ENCODE measurements around the gene ATP11A. TPM values are rescaled to one million over a fixed set of nuclear protein-coding genes. Genes with fewer than 3 reads are reported as not detected.
A peak's percentile ranks its signal among the peaks of the same experiment; 100 is the strongest.

The ATP11A gene
- total and polyA plus RNA-seq, 10 of the 15 experiments (the other 5 are each of a cell fraction or from before 2014, with no cell fraction given) = 1.4 to 69.6 (median 14.4) TPM

DNA sequence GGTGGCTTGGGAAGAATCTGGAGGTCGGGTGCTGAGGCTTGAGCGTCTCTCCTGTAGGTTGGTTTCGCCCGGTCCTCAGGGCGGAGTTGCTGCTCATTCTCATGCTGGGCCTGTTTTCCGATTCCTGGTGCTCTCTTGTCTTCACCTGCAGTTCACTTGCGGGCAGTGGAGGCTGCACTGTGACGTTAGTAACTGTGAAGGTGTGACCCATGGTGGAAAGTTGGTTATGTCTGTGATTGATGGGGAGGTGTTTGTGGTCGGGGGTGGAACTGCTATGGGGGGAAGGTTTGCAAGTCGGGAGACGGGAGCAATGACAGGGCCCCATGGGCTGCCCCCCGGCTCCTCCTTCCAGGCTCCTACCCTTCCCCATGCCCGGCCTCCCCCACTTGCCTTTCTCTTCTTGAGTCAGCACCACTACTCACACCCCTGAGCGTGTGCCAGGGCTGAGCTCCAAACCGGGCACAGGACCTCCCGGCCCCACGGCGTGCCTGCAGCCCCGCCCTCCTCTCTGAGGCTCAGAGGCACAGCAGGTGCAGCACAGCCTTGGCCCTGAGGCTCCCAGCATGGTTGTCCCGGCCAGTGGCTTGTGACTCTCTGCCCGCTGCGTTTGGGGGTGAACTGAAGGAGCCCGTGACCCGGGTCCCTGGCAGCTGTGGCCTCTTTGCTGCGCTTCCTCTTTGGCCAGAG is 79.1 kb downstream of the ATP11A start (continued):
- TF ChIP-seq, protein P1, sequence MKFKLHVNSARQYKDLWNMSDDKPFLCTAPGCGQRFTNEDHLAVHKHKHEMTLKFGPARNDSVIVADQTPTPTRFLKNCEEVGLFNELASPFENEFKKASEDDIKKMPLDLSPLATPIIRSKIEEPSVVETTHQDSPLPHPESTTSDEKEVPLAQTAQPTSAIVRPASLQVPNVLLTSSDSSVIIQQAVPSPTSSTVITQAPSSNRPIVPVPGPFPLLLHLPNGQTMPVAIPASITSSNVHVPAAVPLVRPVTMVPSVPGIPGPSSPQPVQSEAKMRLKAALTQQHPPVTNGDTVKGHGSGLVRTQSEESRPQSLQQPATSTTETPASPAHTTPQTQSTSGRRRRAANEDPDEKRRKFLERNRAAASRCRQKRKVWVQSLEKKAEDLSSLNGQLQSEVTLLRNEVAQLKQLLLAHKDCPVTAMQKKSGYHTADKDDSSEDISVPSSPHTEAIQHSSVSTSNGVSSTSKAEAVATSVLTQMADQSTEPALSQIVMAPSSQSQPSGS (IDR thresholded peaks at IDR 0.05; ENCODE audit: low read length) = no peak
- TF ChIP-seq RB1 (IDR thresholded peaks at IDR 0.05; ENCODE audit: borderline replicate concordance) = no peak; the same call in 1 of the 2 replicates
- TF ChIP-seq TCF7 (IDR thresholded peaks at IDR 0.05; ENCODE audit: borderline replicate concordance) = no peak
- TF ChIP-seq ZZZ3 (IDR thresholded peaks at IDR 0.05; ENCODE audit: control insufficient read depth, insufficient read length, low read depth) = no peak
- TF ChIP-seq, protein P2, sequence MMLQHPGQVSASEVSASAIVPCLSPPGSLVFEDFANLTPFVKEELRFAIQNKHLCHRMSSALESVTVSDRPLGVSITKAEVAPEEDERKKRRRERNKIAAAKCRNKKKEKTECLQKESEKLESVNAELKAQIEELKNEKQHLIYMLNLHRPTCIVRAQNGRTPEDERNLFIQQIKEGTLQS (IDR thresholded peaks at IDR 0.05; ENCODE audit: borderline replicate concordance, extremely low read depth, low read depth, low read length) = no peak
- no peak for TF ChIP-seq KAT2A (conservative IDR thresholded peaks at IDR 0.05; ENCODE audit: control insufficient read depth, low read depth, low read length)
- TF ChIP-seq HDAC2 (IDR thresholded peaks at IDR 0.05) = no peak
- no peak for TF ChIP-seq GABPA (IDR thresholded peaks at IDR 0.05; ENCODE audit: low read depth)
- TF ChIP-seq MEF2A (IDR thresholded peaks at IDR 0.05; ENCODE audit: insufficient read depth, low read depth, low read length) = no peak
- 0 out of 2 replicates have a peak, but pooled peaks have one; percentile 54 for TF ChIP-seq GATAD2B (conservative IDR thresholded peaks at IDR 0.05; ENCODE audit: low read depth)
- TF ChIP-seq CREB1 (IDR thresholded peaks at IDR 0.05; ENCODE audit: low read depth) = no peak
- TF ChIP-seq, protein P3, sequence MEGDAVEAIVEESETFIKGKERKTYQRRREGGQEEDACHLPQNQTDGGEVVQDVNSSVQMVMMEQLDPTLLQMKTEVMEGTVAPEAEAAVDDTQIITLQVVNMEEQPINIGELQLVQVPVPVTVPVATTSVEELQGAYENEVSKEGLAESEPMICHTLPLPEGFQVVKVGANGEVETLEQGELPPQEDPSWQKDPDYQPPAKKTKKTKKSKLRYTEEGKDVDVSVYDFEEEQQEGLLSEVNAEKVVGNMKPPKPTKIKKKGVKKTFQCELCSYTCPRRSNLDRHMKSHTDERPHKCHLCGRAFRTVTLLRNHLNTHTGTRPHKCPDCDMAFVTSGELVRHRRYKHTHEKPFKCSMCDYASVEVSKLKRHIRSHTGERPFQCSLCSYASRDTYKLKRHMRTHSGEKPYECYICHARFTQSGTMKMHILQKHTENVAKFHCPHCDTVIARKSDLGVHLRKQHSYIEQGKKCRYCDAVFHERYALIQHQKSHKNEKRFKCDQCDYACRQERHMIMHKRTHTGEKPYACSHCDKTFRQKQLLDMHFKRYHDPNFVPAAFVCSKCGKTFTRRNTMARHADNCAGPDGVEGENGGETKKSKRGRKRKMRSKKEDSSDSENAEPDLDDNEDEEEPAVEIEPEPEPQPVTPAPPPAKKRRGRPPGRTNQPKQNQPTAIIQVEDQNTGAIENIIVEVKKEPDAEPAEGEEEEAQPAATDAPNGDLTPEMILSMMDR (IDR thresholded peaks at IDR 0.05 in 2 of 3, conservative IDR thresholded peaks at IDR 0.05 in 1 of 3; ENCODE audit: control insufficient read depth in 2 of 3, extremely low read depth in 1 of 3, insufficient read depth in 1 of 3, low read depth in 3 of 3, low read length in 3 of 3) = no peak
- no peak for TF ChIP-seq ZNF384 (IDR thresholded peaks at IDR 0.05; ENCODE audit: borderline replicate concordance, low read depth, low read length)
- TF ChIP-seq BCL3 (IDR thresholded peaks at IDR 0.05; ENCODE audit: borderline replicate concordance, insufficient read depth, low read depth, low read length, poor library complexity, severe bottlenecking) = no peak
- TF ChIP-seq SP1 (IDR thresholded peaks at IDR 0.05; ENCODE audit: low read depth, low read length) = no peak
- TF ChIP-seq FOS (IDR thresholded peaks at IDR 0.05; ENCODE audit: borderline replicate concordance, extremely low read depth, insufficient read length) = no peak
- TF ChIP-seq HDAC6 (IDR thresholded peaks at IDR 0.05; ENCODE audit: unreplicated experiment) = no peak
- no peak for TF ChIP-seq ZNF622 (IDR thresholded peaks at IDR 0.05)
- TF ChIP-seq PAX8 (IDR thresholded peaks at IDR 0.05) = no peak
- no peak for TF ChIP-seq ZBED1 (IDR thresholded peaks at IDR 0.05; ENCODE audit: borderline replicate concordance)
- no peak for TF ChIP-seq NR2C1 (IDR thresholded peaks at IDR 0.05)
- no peak for TF ChIP-seq JUNB (IDR thresholded peaks at IDR 0.05)
- TF ChIP-seq EGR1 (IDR thresholded peaks at IDR 0.05; ENCODE audit: borderline replicate concordance in 1 of 2, low read depth in 2 of 2, low read length in 2 of 2) = no peak
- no peak for TF ChIP-seq STAT1 (conservative IDR thresholded peaks at IDR 0.05)
- TF ChIP-seq, protein P4, sequence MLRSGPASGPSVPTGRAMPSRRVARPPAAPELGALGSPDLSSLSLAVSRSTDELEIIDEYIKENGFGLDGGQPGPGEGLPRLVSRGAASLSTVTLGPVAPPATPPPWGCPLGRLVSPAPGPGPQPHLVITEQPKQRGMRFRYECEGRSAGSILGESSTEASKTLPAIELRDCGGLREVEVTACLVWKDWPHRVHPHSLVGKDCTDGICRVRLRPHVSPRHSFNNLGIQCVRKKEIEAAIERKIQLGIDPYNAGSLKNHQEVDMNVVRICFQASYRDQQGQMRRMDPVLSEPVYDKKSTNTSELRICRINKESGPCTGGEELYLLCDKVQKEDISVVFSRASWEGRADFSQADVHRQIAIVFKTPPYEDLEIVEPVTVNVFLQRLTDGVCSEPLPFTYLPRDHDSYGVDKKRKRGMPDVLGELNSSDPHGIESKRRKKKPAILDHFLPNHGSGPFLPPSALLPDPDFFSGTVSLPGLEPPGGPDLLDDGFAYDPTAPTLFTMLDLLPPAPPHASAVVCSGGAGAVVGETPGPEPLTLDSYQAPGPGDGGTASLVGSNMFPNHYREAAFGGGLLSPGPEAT (IDR thresholded peaks at IDR 0.05; ENCODE audit: low read depth) = peak; percentile 70; the same call in 1 of the 2 replicates

Data from GM12878 (cell line).